ENCODE data around the gene IDE. TPM values are rescaled to one million over a fixed set of nuclear protein-coding genes. Genes with fewer than 3 reads are reported as not detected.
A peak's percentile ranks its signal among the peaks of the same experiment; 100 is the strongest.
"Not testable (repeated sequence)": the region's sequence is repeated elsewhere in the genome, so short reads cannot be mapped to it uniquely, and the experiment has no call there.

Gene IDE
- total RNA-seq, 2 experiments from 2014 or later: 14.1 to 25.9 TPM

DNA sequence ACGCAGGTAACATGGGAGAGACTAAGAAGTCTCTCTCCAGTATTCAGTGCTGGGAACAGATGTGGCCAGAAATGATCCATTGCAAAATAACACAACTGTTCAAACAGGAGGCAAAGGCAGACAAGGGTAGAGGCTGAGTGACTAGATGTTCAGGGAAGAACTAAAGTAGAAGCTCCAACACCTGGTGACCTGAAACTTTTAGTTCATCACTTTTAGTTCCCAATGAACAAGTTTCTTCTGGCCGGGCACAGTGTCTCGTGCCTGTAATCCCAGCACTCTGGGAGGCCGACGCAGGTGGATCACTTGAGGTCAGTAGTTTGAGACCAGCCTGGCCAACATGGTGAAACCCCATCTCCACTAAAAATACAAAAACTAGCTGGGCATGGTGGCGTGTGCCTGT is 118.9 kb downstream of the IDE start:
- H3K36me3 Mint-ChIP-seq; CTCF ChIA-PET; ATAC-seq; DNase-seq; H3K4me3 Mint-ChIP-seq; H3K27me3 Mint-ChIP-seq; H3K27ac Mint-ChIP-seq; H3K9me3 Mint-ChIP-seq (ENCODE audit: low read depth): not testable (repeated sequence)
- H3K4me1 Mint-ChIP-seq: peaks cover 10% of the 10 kb centered on the region

DNA sequence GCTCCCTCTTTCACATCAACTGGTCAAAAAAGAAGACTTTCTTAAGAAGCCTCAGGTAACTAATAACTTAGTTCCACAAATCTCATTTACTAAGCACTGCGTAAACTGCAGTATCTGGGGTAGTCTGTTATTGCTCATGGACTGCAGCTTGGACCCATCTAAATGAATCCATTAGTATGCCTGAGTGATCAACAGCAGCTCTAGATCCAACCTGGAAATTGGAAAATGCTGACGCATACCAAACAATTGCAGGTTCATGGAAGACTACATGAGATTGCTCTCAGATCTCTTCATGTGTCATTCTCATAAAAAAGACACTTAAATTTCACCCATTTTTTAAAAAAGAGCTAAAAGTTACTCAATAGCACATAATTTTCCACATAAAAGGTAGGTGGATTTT is 121.6 kb downstream of the IDE start:
- DNase-seq (no peak), ATAC-seq (no peak)
- CTCF ChIA-PET: no interaction called here
- Mint-ChIP-seq H3K27ac (no peak overlapping the region), H3K27me3 (no peaks in the 10 kb centered on the region), H3K36me3 (peaks cover 7% of the 10 kb centered on the region), H3K4me3 (no peak overlapping the region), H3K4me1 (peaks cover 10% of the 10 kb centered on the region), H3K9me3 (ENCODE audit: low read depth) (no peaks in the 10 kb centered on the region)

DNA sequence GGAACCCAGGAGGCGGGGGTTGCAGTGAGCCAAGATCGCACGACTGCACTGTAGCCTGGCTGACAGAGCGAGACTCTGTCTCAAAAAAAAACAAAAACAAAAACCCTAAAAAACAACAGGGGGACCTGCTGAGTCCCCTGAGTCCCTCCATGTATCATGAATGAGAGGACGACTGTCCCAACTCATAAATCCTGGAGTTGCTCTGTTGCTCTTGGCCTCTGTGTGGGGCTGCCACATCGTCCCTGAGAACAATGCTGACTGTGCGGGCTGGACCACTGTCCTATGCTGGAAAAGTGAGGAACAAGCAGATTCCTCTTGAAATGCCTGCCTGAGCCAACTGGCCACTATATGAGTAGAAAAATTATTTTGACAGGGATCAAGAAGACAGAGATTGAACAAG is 122.5 kb downstream of the IDE start:
- H3K4me3 Mint-ChIP-seq: no peak overlapping the region
- no peak overlapping the region for H3K27ac Mint-ChIP-seq

DNA sequence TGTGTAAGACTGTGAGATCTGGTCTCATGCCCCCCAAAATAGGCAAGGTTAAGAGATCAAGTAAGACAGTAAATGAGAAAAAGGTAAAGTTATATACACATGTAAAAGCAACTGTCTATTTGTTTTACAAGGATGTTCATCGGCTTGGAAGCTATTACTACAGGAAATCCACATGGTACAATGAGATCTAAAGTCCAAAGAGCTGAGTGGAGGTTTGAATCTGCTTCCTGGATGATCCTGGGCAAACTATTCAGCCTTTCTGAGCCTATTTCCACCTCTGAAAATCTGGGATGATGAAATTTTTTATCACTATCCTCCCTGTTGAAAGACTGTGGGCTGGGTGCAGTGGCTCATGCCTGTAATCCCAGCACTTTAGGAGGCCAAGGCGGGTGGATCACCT is 123.0 kb downstream of the IDE start:
- Mint-ChIP-seq H3K27me3 (no peaks in the 10 kb centered on the region), H3K4me1 (peaks cover 8% of the 10 kb centered on the region), H3K4me3 (no peak overlapping the region), H3K9me3 (ENCODE audit: low read depth) (no peaks in the 10 kb centered on the region), H3K27ac (no peak overlapping the region), H3K36me3 (peaks cover 5% of the 10 kb centered on the region)
- ATAC-seq (no peak), DNase-seq (no peak)
- CTCF ChIA-PET: no interaction called here

More for the DNA sequence above, 122.5 kb downstream of the IDE start:
- Mint-ChIP-seq H3K36me3 (peaks cover 7% of the 10 kb centered on the region), H3K4me1 (peaks cover 10% of the 10 kb centered on the region), H3K27me3 (no peaks in the 10 kb centered on the region), H3K9me3 (ENCODE audit: low read depth) (no peaks in the 10 kb centered on the region)
- ATAC-seq: no peak
- CTCF ChIA-PET: no interaction called here
- DNase-seq: no peak

DNA sequence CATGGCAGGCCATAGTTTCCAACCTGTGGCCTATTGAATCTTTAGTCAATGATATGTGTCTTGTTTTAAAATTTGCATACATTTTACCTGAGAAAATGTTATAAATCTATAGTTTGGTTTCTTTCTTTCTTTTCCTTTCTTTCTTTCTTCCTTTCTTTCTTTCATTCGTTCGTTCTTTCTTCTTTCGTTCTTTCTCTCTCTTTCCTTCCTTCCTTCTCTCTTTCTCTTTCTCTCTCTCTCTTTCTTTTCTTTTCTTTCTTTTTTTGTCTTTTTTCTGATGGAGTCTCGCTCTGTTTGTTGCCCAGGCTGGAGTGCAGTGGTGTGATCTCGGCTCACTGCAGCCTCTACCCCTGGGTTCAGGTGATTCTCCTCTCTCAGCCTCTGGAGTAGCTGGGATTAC is 133.3 kb downstream of the IDE start:
- Mint-ChIP-seq H3K4me1 (peaks cover 2% of the 10 kb centered on the region), H3K36me3 (no peaks in the 10 kb centered on the region)
- CTCF ChIA-PET: no interaction called here

DNA sequence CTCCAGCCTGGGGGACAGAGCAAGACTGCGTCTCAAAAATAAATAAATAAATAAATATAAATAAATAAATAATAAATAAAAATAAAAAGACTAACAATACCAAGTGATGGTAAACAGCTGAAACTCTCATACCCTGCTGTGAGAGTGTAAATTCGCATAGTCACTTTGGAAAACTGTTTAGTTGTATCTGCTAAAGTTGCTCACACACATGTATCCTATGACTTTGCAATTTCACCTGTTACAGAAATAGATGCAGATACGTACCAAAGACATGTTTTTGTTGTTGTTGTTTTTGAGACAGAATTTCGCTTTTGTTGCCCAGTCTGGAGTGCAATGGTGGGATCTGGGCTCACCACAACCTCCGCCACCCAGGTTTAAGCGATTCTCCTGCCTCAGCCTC is 135.7 kb downstream of the IDE start:
- no peak for ATAC-seq
- Mint-ChIP-seq H3K4me1 (peaks cover 2% of the 10 kb centered on the region), H3K36me3 (no peaks in the 10 kb centered on the region), H3K27ac (no peak overlapping the region), H3K4me3 (no peak overlapping the region), H3K27me3 (no peaks in the 10 kb centered on the region), H3K9me3 (ENCODE audit: low read depth) (no peaks in the 10 kb centered on the region)
- DNase-seq: no peak
- CTCF ChIA-PET: no interaction called here

More for the DNA sequence above, 133.3 kb downstream of the IDE start:
- no peak overlapping the region for H3K27ac Mint-ChIP-seq
- no peak for DNase-seq
- H3K9me3 Mint-ChIP-seq (ENCODE audit: low read depth): no peaks in the 10 kb centered on the region
- no peak for ATAC-seq
- no peak overlapping the region for H3K4me3 Mint-ChIP-seq
- no peaks in the 10 kb centered on the region for H3K27me3 Mint-ChIP-seq

DNA sequence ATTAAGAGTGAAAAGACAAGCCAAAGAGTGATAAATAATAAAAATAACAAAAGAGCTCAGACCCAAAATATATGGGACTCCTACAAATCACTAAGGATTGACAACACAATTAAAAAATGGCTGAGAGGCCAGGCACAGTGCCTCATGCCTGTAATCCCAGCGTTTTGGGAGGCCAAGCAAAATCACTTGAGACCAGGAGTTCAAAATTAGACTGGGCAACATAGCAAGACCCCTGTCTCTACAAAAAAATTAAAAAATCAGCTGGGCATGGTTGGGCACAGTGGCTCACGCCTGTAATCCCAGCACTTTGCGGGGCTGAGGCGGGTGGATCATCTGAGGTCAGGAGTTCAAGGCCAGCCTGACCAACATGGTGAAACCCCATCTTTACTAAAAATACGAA is 137.3 kb downstream of the IDE start:
- peaks cover 3% of the 10 kb centered on the region for H3K27me3 Mint-ChIP-seq
- CTCF ChIA-PET: interaction anchor here (1.0 to 2.5 kb wide), 2 partner anchors 146 to 349 kb away, joined by 4 to 14 read pairs; partner anchors contain the start of genes CPEB3 and MARCHF5

DNA sequence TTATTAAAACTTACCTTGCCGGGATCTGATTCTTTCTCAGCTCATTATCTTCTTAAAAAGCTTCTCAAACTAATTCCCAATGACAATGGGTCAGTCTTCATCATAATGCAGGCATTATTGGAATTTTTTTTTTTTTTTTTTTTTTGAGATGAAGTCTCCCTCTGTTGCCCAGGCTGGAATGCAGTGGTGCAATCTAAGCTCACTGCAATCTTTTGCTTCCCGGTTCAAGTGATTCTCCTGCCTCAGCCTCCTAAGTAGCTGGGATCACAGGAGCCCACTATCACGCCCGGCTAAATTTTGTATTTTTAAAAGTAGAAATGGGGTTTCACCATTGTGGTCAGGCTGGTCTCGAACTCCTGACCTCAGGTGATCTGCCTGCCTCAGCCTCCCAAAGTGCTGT is 137.8 kb downstream of the IDE start:
- DNase-seq, H3K36me3 Mint-ChIP-seq, H3K27ac Mint-ChIP-seq: not testable (repeated sequence)

More for the DNA sequence above, 137.3 kb downstream of the IDE start:
- no peak overlapping the region for H3K27ac Mint-ChIP-seq
- no peak overlapping the region for H3K4me3 Mint-ChIP-seq
- H3K36me3 Mint-ChIP-seq: no peaks in the 10 kb centered on the region
- peaks cover 2% of the 10 kb centered on the region for H3K4me1 Mint-ChIP-seq
- ATAC-seq (no peak), DNase-seq (no peak)
- no peaks in the 10 kb centered on the region for H3K9me3 Mint-ChIP-seq (ENCODE audit: low read depth)

DNA sequence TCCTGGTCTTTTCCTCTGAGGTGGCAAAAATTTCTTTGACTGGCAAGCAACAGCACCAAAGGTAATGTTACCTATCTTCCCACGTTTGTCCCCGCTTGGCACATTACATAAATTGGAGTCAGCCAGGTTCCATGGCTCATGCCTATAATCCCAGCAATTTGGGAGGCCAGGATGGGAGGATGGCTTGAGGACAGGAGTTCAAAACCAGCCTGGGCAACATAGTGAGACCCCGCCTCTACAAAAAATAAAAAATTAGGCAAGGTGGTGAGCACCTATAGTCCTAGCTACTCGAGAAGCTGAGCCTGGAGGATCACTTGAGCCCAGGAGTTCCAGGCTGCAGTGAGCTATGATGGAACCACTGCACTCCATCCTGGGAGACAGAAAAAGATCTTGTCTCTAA is 139.5 kb downstream of the IDE start:
- CTCF ChIA-PET: interaction anchor here (0.5 to 2.5 kb wide), 5 partner anchors 30 to 675 kb away, joined by 3 to 14 read pairs (median 4); no protein-coding TSS in a partner anchor
- no peaks in the 10 kb centered on the region for H3K4me1 Mint-ChIP-seq
- H3K27ac Mint-ChIP-seq: no peak overlapping the region
- ATAC-seq (no peak), DNase-seq (no peak)
- H3K36me3 Mint-ChIP-seq: no peaks in the 10 kb centered on the region
- H3K27me3 Mint-ChIP-seq: peaks cover 3% of the 10 kb centered on the region
- no peak overlapping the region for H3K4me3 Mint-ChIP-seq
- H3K9me3 Mint-ChIP-seq (ENCODE audit: low read depth): no peaks in the 10 kb centered on the region

More for the DNA sequence above, 137.8 kb downstream of the IDE start:
- H3K4me3 Mint-ChIP-seq; H3K4me1 Mint-ChIP-seq; H3K27me3 Mint-ChIP-seq; H3K9me3 Mint-ChIP-seq (ENCODE audit: low read depth); ATAC-seq: not testable (repeated sequence)
- CTCF ChIA-PET: interaction anchor here (1.0 to 2.5 kb wide), 2 partner anchors 145 to 348 kb away, joined by 4 to 14 read pairs; partner anchors contain the start of genes CPEB3 and MARCHF5

DNA sequence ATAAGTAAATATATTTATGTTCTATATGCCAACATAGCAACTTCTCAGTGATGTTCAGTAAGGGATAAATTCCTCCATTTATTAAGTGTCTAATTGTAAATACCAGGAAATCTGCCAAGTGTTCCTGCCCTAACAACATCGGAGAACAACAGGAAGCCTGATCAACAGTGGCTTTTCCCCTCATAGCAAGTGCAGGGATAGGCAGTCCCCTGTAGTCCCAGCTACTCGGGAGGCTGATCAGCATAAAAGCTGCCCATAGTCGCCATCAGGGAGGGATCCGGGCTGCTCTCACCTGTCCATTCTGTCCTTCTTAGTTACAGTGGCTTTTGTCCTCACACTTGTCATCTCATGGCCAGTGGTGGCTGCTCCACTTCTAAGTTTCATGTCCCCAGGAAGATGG is 141.3 kb downstream of the IDE start:
- Mint-ChIP-seq H3K4me3 (no peak overlapping the region), H3K36me3 (no peaks in the 10 kb centered on the region), H3K27me3 (peaks cover 3% of the 10 kb centered on the region), H3K4me1 (no peaks in the 10 kb centered on the region), H3K9me3 (ENCODE audit: low read depth) (no peaks in the 10 kb centered on the region), H3K27ac (no peak overlapping the region)
- ATAC-seq (no peak), DNase-seq (no peak)
- CTCF ChIA-PET: interaction anchor here (1.3 to 1.6 kb wide), 2 partner anchors 343 to 345 kb away, joined by 4 read pairs; no protein-coding TSS in a partner anchor

DNA sequence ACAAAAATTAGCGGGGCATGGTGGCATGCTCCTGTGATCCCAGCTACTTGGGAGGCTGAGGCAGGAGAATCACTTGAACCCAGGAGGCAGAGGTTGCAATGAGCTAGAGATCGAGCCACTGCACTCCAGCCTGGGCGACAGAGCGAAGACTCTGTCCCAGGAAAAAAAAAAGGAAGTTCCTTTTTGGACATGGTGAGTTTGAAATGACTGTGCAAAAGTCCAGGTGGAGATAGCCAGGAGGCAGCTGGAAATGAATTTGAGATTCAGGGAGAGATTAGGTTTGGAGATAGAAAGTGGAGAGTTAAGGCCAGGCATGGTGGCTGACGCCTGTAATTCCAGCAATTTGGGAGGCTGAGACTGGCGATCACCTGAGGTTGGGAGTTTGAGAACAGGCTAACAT is 143.8 kb downstream of the IDE start:
- H3K4me1 Mint-ChIP-seq: no peaks in the 10 kb centered on the region
- H3K9me3 Mint-ChIP-seq (ENCODE audit: low read depth): no peaks in the 10 kb centered on the region
- DNase-seq (no peak), ATAC-seq (no peak)
- CTCF ChIA-PET: no interaction called here
- H3K4me3 Mint-ChIP-seq: no peak overlapping the region
- no peaks in the 10 kb centered on the region for H3K36me3 Mint-ChIP-seq
- peaks cover 3% of the 10 kb centered on the region for H3K27me3 Mint-ChIP-seq
- H3K27ac Mint-ChIP-seq: no peak overlapping the region

DNA sequence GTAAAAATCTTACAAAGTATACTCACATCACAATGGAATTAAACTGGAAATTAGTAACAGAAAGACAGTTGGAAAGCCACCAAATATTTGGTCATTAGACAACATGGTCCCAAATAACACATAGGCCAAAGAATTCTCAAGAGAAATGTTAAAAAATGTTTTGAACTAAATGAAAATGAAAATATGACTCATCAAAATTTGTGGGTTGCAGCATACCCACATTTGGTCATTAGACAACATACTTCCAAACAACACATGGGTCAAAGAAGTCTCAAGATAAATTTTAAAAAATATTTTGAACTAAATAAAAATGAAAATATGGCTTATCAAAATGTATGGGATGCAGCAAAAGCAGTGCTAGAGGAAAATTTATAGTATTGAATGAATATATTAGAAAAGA is 152.3 kb downstream of the IDE start:
- ATAC-seq (no peak), DNase-seq (no peak)
- Mint-ChIP-seq H3K4me3 (no peak overlapping the region), H3K4me1 (peaks cover 12% of the 10 kb centered on the region), H3K27ac (no peak overlapping the region), H3K9me3 (ENCODE audit: low read depth) (peaks cover 2% of the 10 kb centered on the region), H3K36me3 (peaks cover 6% of the 10 kb centered on the region), H3K27me3 (peaks cover 45% of the 10 kb centered on the region)
- CTCF ChIA-PET: no interaction called here

DNA sequence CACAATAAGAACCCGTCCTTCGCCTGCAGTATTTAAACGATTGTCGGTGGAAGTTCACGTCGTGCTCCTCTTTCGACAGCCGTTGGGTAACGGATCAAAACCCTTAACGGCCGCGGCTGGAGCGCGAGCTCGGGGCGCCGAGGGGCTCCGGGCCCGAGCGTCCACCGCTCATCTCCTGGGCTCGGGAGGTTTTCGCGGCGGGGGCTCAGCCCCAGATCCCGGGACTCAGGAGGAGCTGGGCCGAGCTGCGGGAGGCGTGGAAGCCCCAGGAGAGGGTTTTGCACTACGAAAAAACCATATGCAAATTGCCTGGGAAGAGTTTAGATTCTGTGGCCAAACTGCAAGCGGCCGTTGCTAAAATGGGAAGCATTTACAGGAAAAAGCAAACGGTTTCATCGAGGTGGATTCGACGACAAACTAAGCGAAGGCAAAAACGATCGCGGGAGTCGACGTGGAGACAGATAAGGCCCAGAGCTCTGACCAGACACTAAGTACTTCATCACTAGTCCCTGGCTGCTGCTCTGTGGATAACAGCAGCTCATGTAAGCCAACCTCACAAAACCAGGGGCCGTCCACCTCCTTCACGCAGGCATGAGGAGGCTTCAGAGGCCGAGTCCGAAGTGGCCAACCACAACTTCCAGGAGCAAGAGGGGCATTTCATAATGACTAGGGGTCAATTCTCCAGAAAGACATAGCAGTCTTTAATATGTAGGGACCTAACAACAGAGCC is 153.2 kb downstream of the IDE start:
- no peak overlapping the region for H3K27ac Mint-ChIP-seq
- ATAC-seq (no peak), DNase-seq (no peak)
- H3K27me3 Mint-ChIP-seq: peaks cover 48% of the 10 kb centered on the region
- CTCF ChIA-PET: no interaction called here
- H3K36me3 Mint-ChIP-seq: peaks cover 6% of the 10 kb centered on the region
- peaks cover 2% of the 10 kb centered on the region for H3K9me3 Mint-ChIP-seq (ENCODE audit: low read depth)
- H3K4me1 Mint-ChIP-seq: peaks cover 12% of the 10 kb centered on the region
- peak overlapping the region; percentile 5 for H3K4me3 Mint-ChIP-seq

DNA sequence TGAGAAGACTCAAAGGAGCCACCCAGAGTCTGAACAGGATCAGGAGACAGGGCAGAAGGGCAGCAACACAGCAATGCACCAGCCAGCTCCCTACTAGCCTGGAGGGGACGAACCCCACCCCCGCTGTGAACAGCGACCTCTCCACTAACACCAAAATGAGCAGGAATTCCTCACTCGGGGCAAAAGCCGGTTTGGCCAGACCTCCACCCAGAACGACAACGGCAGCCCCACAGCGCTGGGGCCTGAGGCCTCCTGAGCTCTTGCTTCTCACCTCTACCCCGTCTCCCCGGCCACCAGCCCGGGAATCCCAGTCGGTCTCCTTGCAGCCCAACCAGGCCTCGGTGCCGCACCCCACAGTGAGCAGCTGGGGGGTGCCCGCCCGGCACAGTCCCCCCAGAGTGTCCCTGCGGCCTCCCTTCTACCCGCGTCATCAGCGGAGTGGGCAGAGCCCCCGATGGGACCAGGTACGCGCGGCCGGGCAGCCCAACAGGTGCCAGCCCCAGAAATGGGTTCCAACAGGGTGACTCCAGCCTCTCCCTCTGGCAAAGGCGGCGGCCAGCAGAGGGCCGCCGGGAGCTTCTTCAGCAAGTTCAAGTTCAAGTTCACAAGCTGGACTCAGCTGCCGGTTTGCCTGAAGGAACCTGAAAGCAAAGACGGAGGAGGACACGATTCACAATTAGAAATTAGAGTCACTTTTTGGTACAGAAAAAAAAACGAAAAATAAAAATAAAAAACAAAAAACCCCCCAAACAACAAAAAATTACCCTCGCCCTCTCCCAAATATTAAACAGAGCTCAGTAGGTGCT is 153.9 kb downstream of the IDE start:
- peaks cover 12% of the 10 kb centered on the region for H3K4me1 Mint-ChIP-seq
- DNase-seq: no peak
- H3K27ac Mint-ChIP-seq: no peak overlapping the region
- peaks cover 6% of the 10 kb centered on the region for H3K36me3 Mint-ChIP-seq
- peaks cover 2% of the 10 kb centered on the region for H3K9me3 Mint-ChIP-seq (ENCODE audit: low read depth)
- no peak overlapping the region for H3K4me3 Mint-ChIP-seq
- CTCF ChIA-PET: no interaction called here
- peaks cover 48% of the 10 kb centered on the region for H3K27me3 Mint-ChIP-seq
- no peak for ATAC-seq
